Cortex of kidney (tissue), 1 donor: ENCODE data around the gene MRAP.
"Not testable (repeated sequence)": the region's sequence is repeated elsewhere in the genome, so short reads cannot be mapped to it uniquely, and the experiment has no call there.

ENCODE experiments used
- DNase-seq: peaks from one replicate; lab custom pipeline; 2025; lab: John Stamatoyannopoulos, UW

Gene MRAP

GRCh38 chr21:32300117-32300681, 1.5 kb downstream of the MRAP start:
- no peak for DNase-seq

- DNase-seq, result no peak
These were observed 2.9 kb downstream of the MRAP start for GRCh38 chr21:32301596-32301995.

GRCh38 chr21:32302560-32302959, 3.9 kb downstream of the MRAP start:
- no peak for DNase-seq

GRCh38 chr21:32303385-32303784, 4.7 kb downstream of the MRAP start:
- DNase-seq, result no peak

- no peak for DNase-seq
These were observed 6.3 kb downstream of the MRAP start for GRCh38 chr21:32304998-32305397.

GRCh38 chr21:32306021-32306780, 7.5 kb downstream of the MRAP start:
- no peak for DNase-seq

- no peak for DNase-seq
These were observed 9.1 kb downstream of the MRAP start for GRCh38 chr21:32307706-32308105.

GRCh38 chr21:32308696-32309095, 10.0 kb downstream of the MRAP start:
- no peak for DNase-seq

GRCh38 chr21:32309906-32310460, 11.3 kb downstream of the MRAP start:
- no peak for DNase-seq

GRCh38 chr21:32310976-32311375, 12.3 kb downstream of the MRAP start:
- not testable (repeated sequence) for DNase-seq

- no peak for DNase-seq
These were observed 13.0 kb downstream of the MRAP start for GRCh38 chr21:32311621-32312020.

- DNase-seq, result no peak
These were observed 13.7 kb downstream of the MRAP start for GRCh38 chr21:32312326-32312725.

GRCh38 chr21:32312976-32313375, 14.3 kb downstream of the MRAP start:
- DNase-seq, result no peak

GRCh38 chr21:32314806-32315205, 16.2 kb downstream of the MRAP start:
- DNase-seq, result no peak

GRCh38 chr21:32315511-32316281, 17.0 kb downstream of the MRAP start:
- DNase-seq, result no peak

GRCh38 chr21:32316361-32317215, 17.9 kb downstream of the MRAP start:
- DNase-seq, result no peak

GRCh38 chr21:32317726-32318125, 19.1 kb downstream of the MRAP start:
- DNase-seq, result no peak

- no peak for DNase-seq
These were observed 20.4 kb downstream of the MRAP start for GRCh38 chr21:32319012-32319411.

- no peak for DNase-seq
These were observed 21.4 kb downstream of the MRAP start for GRCh38 chr21:32320059-32320458.

GRCh38 chr21:32320726-32321125, 22.1 kb downstream of the MRAP start:
- DNase-seq, result no peak

- no peak for DNase-seq
These were observed 22.8 kb downstream of the MRAP start for GRCh38 chr21:32321480-32321879.

- no peak for DNase-seq
These were observed 23.4 kb downstream of the MRAP start for GRCh38 chr21:32322103-32322502.
